Left hindlimb (tissue), 1 donor: ENCODE measurements around the gene NCAM1.
"Not testable (repeated sequence)": the region's sequence is repeated elsewhere in the genome, so short reads cannot be mapped to it uniquely, and the experiment has no call there.

ENCODE experiments used
- DNase-seq: peaks from one replicate; pipeline ENCODE4 v3.0.0-alpha.2; 2018

Gene NCAM1

GRCh38 chr11:113022262-113022661 lies 61.0 kb downstream of the NCAM1 start:
- no peak for DNase-seq

GRCh38 chr11:113023228-113023627 lies 62.0 kb downstream of the NCAM1 start:
- no peak for DNase-seq

- no peak for DNase-seq
Measured at GRCh38 chr11:113023986-113024385, 62.8 kb downstream of the NCAM1 start.

- no peak for DNase-seq
Measured at GRCh38 chr11:113026778-113027177, 65.6 kb downstream of the NCAM1 start.

GRCh38 chr11:113034576-113034975 lies 73.4 kb downstream of the NCAM1 start:
- DNase-seq, result no peak

GRCh38 chr11:113035708-113036107 lies 74.5 kb downstream of the NCAM1 start:
- DNase-seq, result no peak

- DNase-seq, result no peak
Measured at GRCh38 chr11:113043698-113044097, 82.5 kb downstream of the NCAM1 start.

GRCh38 chr11:113045146-113045545 lies 83.9 kb downstream of the NCAM1 start:
- no peak for DNase-seq

GRCh38 chr11:113046866-113047265 lies 85.6 kb downstream of the NCAM1 start:
- no peak for DNase-seq

- DNase-seq, result no peak
Measured at GRCh38 chr11:113048820-113049768, 87.9 kb downstream of the NCAM1 start.

GRCh38 chr11:113053042-113053441 lies 91.8 kb downstream of the NCAM1 start:
- not testable (repeated sequence) for DNase-seq

- DNase-seq, result no peak
Measured at GRCh38 chr11:113057038-113057437, 95.8 kb downstream of the NCAM1 start.

- no peak for DNase-seq
Measured at GRCh38 chr11:113059548-113059947, 98.3 kb downstream of the NCAM1 start.

GRCh38 chr11:113065330-113065729 lies 104.1 kb downstream of the NCAM1 start:
- no peak for DNase-seq

GRCh38 chr11:113072237-113072858 lies 111.1 kb downstream of the NCAM1 start:
- no peak for DNase-seq

- no peak for DNase-seq
Measured at GRCh38 chr11:113073290-113073953, 112.2 kb downstream of the NCAM1 start.

GRCh38 chr11:113075586-113076095 lies 114.4 kb downstream of the NCAM1 start:
- DNase-seq, result no peak

GRCh38 chr11:113077379-113077778 lies 116.2 kb downstream of the NCAM1 start:
- DNase-seq, result no peak

- DNase-seq, result no peak
Measured at GRCh38 chr11:113082341-113082955, 121.2 kb downstream of the NCAM1 start.

GRCh38 chr11:113083571-113083970 lies 122.4 kb downstream of the NCAM1 start:
- no peak for DNase-seq

- no peak for DNase-seq
Measured at GRCh38 chr11:113084297-113084696, 123.1 kb downstream of the NCAM1 start.

GRCh38 chr11:113085446-113085845 lies 124.2 kb downstream of the NCAM1 start:
- DNase-seq, result no peak

GRCh38 chr11:113087706-113088105 lies 126.5 kb downstream of the NCAM1 start:
- no peak for DNase-seq
